Gastrocnemius medialis (tissue), 4 donors: ENCODE measurements around the gene PLXNB1. TPM values are rescaled to one million over a fixed set of nuclear protein-coding genes. Genes with fewer than 3 reads are reported as not detected.

Experiments
- ATAC-seq, 2 donors: fragments of 150-250 bp; one replicate each; pipeline ENCODE4 v1.9.1; 2016
- DNase-seq, 2 donors: peaks; one replicate each; pipeline ENCODE4 v3.0.0-alpha.2; 2019
- H3K27ac ChIP-seq, 4 donors: fragments of 200-600 bp; sonication (generic); 1 replicate in 1 of 4; 2 replicates in 3 of 4; pipeline ENCODE4 v1.5.1; 2016 to 2018; ENCODE audit warnings: mild to moderate bottlenecking in 2 of 4, moderate library complexity in 1 of 4
- H3K27me3 ChIP-seq, 3 donors: fragments of 200-600 bp; sonication (generic) in 2 of 3; 1 replicate in 1 of 3; 2 replicates in 2 of 3; pipeline versions ENCODE4 v1.5.1 to v1.6.0; 2016 to 2019; ENCODE audit warnings: mild to moderate bottlenecking in 1 of 3, moderate library complexity in 1 of 3
- H3K36me3 ChIP-seq, 2 donors: fragments of 200-600 bp; sonication (generic) in 1 of 2; one replicate each; pipeline ENCODE4 v1.5.1; 2017 to 2018
- H3K4me1 ChIP-seq, 2 donors: fragments of 200-600 bp; sonication (generic) in 1 of 2; one replicate each; pipeline ENCODE4 v1.5.1; 2016 to 2017; ENCODE audit warnings: mild to moderate bottlenecking in 2 of 2
- H3K4me3 ChIP-seq, 4 donors: fragments of 200-600 bp; sonication (generic) in 3 of 4; 1 replicate in 1 of 4; 2 replicates in 3 of 4; pipeline ENCODE4 v1.5.1; 2016 to 2019; ENCODE audit warnings: mild to moderate bottlenecking in 2 of 4
- H3K9me3 ChIP-seq, 3 donors: fragments of 200-600 bp; sonication (generic) in 2 of 3; 1 replicate in 1 of 3; 2 replicates in 2 of 3; pipeline ENCODE4 v1.5.1; 2016 to 2019
- CTCF ChIP-seq, 5 experiments: fragments of 450-650 bp in 3 of 5; fragments of 200-600 bp in 2 of 5; sonication (generic) in 2 of 5; IDR thresholded peaks in 4 of 5; conservative IDR thresholded peaks in 1 of 5; 1 replicate in 4 of 5; 2 replicates in 1 of 5; pipeline ENCODE4 v1.5.1; 2016 to 2019; ENCODE audit warnings: antibody characterized with exemption in 5 of 5, mild to moderate bottlenecking in 3 of 5, moderate library complexity in 3 of 5
- POLR2A ChIP-seq, 2 donors: fragments of 450-650 bp; IDR thresholded peaks; one replicate each; pipeline ENCODE4 v1.6.1; 2017; ENCODE audit warnings: antibody characterized with exemption in 2 of 2, mild to moderate bottlenecking in 2 of 2, moderate library complexity in 2 of 2
- in situ Hi-C, 4 donors: fragments of 200-750 bp; cut with MboI; loops; one replicate each; pipeline versions ENCODE4 v1.15.0 to v1.8.0; 2017; ENCODE audit warnings: low sequenced_read_pairs in 4 of 4
- intact Hi-C: fragments of 100-400 bp; cut with DNase I; formaldehyde crosslinking; loops from one replicate; pipeline ENCODE4 v1.15.1; 2023; ENCODE audit warnings: low total_unique reads
- total RNA-seq, 4 donors: library from RNA; depleted of rRNA; stranded (reverse); fragments of >200 nt; gene quantifications; one replicate each; pipeline versions ENCODE4 v1.1.0 to v1.2.3, GENCODE V29; 2016

Gene PLXNB1
- total RNA-seq, 4 donors from 2014 or later: 2.8 to 7.2 (median 3.5) TPM

GRCh38 chr3:48426944-48427629 is 2.8 kb downstream of the PLXNB1 start:
- DNase-seq (no peak), ATAC-seq (no peak)
- H3K36me3 ChIP-seq: no peaks in the 10 kb centered on the region
- H3K27ac ChIP-seq: peak overlapping the region in 1 of 4 donors; percentile 34
- H3K27me3 ChIP-seq: peaks cover 0 to 10% (median 0%) of the 10 kb centered on the region in 3 donors
- H3K4me3 ChIP-seq: no peak overlapping the region
- in situ Hi-C loops: no loop called here
- intact Hi-C loops: no loop called here
- no peak for TF ChIP-seq CTCF (IDR thresholded peaks at IDR 0.05 in 4 of 5, conservative IDR thresholded peaks at IDR 0.05 in 1 of 5)
- no peak for TF ChIP-seq POLR2A (IDR thresholded peaks at IDR 0.05)
- H3K4me1 ChIP-seq: peaks cover 5 to 9% of the 10 kb centered on the region in 2 donors
- H3K9me3 ChIP-seq: no peaks in the 10 kb centered on the region

- Histone ChIP-seq H3K4me3 (no peak overlapping the region), H3K27ac (no peak overlapping the region), H3K4me1 (peaks cover 5 to 9% of the 10 kb centered on the region in 2 donors), H3K27me3 (peaks cover 0 to 10% (median 0%) of the 10 kb centered on the region in 3 donors), H3K9me3 (no peaks in the 10 kb centered on the region), H3K36me3 (no peaks in the 10 kb centered on the region)
- intact Hi-C loops (no loop called here), in situ Hi-C loops (no loop called here)
- ATAC-seq (no peak), DNase-seq (no peak)
- TF ChIP-seq POLR2A (IDR thresholded peaks at IDR 0.05) (no peak), CTCF (IDR thresholded peaks at IDR 0.05 in 4 of 5, conservative IDR thresholded peaks at IDR 0.05 in 1 of 5) (no peak)
Observed at GRCh38 chr3:48426401-48426909, 3.4 kb downstream of the PLXNB1 start.

GRCh38 chr3:48425281-48425812 is 4.5 kb downstream of the PLXNB1 start:
- H3K4me1 ChIP-seq: peaks cover 5 to 9% of the 10 kb centered on the region in 2 donors
- H3K36me3 ChIP-seq: no peaks in the 10 kb centered on the region
- peaks cover 0 to 10% (median 0%) of the 10 kb centered on the region in 3 donors for H3K27me3 ChIP-seq
- no peak overlapping the region for H3K4me3 ChIP-seq
- no peak for DNase-seq
- intact Hi-C loops (no loop called here), in situ Hi-C loops (no loop called here)
- no peaks in the 10 kb centered on the region for H3K9me3 ChIP-seq
- TF ChIP-seq CTCF (IDR thresholded peaks at IDR 0.05 in 4 of 5, conservative IDR thresholded peaks at IDR 0.05 in 1 of 5): no peak
- no peak for ATAC-seq
- no peak overlapping the region for H3K27ac ChIP-seq

- intact Hi-C loops (no loop called here), in situ Hi-C loops (no loop called here)
- Histone ChIP-seq H3K4me3 (no peak overlapping the region), H3K4me1 (peaks cover 0 to 5% of the 10 kb centered on the region in 2 donors), H3K36me3 (no peaks in the 10 kb centered on the region), H3K9me3 (no peaks in the 10 kb centered on the region), H3K27ac (no peak overlapping the region), H3K27me3 (peaks cover 0 to 10% (median 0%) of the 10 kb centered on the region in 3 donors)
- DNase-seq (no peak), ATAC-seq (no peak)
- TF ChIP-seq POLR2A (IDR thresholded peaks at IDR 0.05) (no peak), CTCF (IDR thresholded peaks at IDR 0.05 in 4 of 5, conservative IDR thresholded peaks at IDR 0.05 in 1 of 5) (no peak)
Observed at GRCh38 chr3:48423883-48424695, 5.8 kb downstream of the PLXNB1 start.
